T1000 (cell line): ENCODE results near the gene CELF1.

ENCODE experiments used
- DNase-seq: peaks from one replicate; lab custom pipeline; 2025; ENCODE audit warnings: mixed read lengths; lab: John Stamatoyannopoulos, UW

The CELF1 gene

DNA sequence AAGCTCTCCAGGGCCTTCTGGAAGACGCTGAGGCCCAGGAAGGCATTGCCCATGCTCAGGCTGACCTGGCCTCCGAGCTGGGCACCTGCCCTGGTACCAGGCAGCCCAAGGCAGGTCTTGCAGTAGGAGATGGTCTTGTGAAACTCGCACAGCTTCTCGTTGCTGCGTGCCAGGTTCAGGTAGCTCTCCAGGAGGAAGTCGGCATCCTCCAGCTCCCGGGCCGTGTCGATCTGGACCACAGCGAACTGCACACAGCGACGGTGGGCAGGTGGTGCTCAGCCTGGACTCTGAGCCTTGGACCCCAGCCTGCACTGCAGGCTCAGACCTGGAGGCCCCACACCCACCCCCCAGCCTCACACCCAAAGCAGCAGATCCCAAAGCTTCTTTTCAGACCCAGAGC is 105.0 kb downstream of the CELF1 start:
- no peak for DNase-seq

DNA sequence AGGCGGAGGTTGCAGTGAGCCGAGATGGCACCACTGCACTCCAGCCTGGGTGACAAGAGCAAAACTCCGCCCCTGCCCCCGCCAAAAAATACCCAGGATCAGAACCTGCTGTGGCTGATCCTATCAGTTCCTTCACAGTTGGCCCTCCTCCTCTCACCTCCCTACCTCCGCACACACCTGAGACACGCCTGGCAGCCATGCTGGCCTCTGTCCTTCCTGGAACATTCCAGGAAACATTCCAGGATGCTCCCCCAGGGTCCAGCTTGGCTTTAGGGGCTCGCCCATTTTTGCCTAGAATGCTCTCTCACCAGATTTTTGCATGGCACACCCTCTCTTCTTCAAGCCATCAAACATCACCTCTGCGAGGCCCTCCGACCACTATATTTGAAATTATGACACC is 106.1 kb downstream of the CELF1 start:
- no peak for DNase-seq

DNA sequence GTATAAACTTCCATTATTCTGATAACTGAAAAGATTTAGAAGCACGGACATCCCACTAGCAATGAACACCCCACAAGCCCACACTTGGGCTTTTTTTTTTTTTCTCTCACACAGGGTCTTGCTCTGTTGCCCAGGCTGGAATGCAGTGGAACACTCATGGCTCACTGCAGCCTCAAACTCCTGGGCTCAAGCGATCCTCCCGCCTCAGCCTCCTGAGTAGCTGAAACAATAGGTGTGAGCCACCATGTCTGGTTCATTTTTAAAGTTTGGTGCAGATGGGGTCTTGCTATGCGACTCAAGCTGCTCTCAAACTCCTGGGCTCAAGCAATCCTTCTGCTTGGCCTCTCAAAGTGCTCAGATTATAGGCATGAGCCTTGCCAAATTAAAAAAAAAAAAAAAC is 107.1 kb downstream of the CELF1 start:
- DNase-seq, result no peak

DNA sequence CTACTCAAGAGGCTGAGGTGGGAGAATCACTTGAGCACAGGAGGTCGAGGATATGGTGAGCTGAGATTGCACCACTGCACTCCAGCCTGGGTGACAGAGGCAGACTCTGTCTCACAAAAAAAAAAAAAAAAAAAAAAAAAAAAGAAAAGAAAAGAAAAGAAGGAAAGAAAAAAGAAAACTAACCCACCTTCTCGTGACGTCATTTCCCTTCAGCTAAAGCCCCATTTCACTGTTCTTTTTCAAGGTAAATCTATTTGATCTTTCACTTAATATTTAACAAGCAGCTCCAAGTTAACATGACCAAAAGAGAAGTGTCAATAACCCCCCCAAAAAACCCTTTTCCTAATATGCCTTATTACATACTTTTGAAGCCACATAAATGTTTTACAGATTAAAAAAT is 109.1 kb downstream of the CELF1 start:
- DNase-seq, result no peak

DNA sequence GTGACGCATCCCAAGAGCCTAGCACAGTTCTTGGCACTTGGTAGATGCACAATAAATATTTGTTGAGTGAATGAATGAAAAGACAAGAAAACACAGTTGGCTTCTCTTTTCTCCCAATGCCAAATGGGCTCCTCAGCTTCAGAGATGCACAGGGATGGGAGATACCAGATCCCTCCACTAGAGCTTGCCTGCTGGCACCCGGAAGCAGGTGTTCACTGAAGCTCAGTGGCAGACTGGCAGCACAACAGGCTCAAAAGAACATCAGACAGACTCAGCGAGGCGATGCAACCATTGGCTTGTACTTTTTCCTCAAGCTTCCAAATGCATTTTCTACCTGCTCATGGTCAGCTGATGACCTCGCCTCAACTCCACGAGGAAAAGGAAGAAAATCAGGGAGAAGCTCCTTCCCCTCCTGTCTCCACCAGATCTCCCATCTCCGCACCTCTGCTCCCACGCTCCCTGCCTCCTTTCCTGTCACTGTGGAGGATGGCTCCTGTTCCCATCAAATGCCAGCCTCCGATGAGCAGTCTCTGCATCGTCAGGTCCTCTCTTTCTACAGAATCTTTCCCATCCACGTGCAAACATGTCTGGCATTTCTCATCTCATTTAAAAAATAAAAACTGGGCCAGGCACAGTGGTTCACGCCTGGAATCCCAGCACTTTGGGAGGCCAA is 109.8 kb downstream of the CELF1 start:
- DNase-seq, result no peak

DNA sequence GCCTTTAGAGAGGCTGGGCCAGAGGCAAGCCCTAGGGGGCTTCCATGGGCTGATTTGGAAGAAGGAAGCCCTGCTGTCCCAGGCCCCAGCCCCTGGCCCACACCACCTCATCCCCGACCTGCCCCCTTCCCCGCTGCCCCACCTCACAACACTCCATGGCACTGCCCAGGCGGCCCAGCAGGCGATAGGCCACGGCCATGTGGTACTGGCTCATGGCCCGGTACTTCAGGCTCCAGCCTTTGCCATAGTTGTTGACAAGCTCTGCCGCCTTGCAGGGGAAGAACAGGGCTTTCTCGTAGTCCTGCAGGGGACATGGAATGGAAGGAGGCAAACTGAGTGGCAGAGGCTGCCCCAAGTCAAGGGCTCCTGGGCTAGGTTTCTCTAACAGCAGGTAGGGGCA is 110.4 kb downstream of the CELF1 start:
- DNase-seq, result no peak

DNA sequence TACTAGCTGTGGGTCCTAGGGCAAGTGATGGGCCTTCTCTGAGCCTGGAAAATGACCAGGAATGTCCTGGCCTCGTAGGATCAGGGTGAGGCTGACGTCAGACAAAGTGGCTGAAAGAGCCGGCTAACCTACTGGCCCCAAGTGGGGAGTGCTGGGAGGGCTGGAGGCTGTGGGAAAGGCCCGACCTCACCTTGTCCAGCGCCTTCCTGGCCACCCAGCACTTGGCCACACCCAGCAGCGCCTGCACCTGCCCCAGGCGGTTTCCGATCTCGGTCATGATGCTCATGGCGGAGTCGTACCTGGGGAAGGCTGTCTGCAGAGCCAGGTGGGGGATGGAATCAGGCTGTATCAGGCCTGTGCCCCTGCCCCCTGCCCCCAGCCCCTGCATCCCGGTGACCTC is 111.5 kb downstream of the CELF1 start:
- no peak for DNase-seq

DNA sequence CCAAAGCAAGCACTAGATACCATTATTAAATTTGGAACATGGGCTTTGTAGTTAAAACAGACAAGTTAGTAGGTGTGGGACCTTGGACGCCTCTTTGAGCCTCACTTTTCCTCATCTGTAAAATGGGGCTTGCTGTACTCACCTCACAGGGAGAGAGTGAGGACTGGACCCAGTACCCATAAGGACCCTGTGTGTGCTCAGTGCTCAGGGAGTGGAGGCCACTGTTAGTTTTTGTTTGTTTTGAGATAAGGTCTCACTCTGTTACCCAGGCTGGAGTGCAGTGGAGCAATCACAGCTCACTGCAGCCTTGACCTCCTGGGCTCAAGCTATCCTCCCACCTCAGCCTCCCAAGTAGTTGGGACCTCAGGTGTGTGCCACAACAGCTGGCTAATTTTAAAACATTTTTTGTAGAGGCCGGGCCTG is 112.9 kb downstream of the CELF1 start:
- no peak for DNase-seq

DNA sequence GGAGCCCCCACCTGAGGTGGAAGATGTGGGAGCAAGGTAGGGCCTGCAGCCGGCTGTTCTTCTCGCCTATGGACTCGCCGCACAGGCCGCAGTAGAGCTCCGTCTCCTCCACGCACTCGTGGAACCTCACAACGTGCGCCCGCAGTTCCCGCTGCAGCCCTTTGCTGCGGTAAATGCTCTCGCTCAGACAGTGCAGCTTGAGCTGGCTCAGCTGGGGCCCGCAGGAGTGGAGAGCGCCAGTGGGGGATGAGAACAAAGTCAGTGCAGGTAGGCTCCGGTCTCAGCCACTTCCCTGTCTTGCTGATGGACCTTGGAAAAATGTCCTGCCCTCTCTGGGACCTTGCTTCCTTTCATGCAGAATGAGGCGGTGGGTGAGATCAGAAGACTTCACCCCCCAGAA is 114.2 kb downstream of the CELF1 start:
- DNase-seq, result no peak

DNA sequence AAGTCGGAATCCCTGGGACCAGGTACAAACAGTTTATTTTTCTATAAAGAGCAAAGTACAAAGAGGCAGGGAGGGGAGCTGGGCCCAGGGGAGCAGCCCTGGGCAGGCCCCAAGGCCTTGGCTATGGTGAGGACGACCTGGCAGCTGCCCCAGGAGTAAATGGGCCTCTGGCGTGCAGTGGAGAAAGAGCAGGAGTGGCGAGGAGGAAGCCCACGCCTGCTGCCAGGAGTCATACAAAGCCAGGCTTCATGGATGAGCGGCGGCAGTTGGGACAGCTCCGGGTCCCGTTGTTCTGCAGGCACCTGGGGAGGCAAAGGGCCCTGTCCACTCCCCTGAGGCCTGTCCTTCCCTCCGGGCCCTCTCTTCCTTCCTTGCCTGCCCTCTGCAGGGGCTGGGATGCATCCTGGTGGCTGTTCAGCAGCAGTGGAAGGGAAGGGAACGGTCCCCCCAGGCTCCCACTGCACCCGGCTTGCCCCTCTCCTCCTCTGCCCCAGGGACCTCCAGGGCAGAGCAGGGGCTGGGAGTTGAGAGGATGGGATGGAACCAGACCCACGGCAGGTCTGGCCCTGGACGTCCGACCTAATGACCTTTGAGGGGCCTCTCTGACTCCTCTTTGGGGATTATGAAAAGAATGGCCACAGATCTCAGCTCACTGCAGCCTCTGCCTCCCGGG is 115.0 kb downstream of the CELF1 start:
- no peak for DNase-seq

DNA sequence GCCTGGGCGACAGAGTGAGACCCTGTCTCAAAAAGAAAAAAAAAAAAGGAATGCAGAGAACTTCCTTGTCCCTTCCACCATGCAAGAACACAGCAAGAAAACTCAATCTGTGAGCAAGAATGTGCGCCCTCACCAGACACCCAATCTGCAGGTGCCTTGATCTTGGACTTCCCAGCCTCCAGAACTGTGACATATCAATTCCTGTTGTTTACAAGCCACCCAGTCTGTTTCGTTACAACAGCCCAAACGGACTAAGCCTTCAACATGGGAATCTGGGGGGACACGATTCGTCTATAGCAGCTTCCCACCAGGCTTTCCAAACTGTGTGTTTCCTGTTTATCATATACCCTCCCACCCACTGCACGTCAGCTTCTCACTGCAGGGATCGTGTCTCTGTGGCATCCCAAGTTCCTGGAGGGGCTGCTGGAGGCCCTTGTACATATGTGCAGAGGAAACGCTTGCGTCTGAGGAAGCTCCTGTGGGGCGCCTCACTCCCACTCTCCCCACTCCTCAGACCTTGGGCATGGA is 115.7 kb downstream of the CELF1 start:
- DNase-seq, result no peak

DNA sequence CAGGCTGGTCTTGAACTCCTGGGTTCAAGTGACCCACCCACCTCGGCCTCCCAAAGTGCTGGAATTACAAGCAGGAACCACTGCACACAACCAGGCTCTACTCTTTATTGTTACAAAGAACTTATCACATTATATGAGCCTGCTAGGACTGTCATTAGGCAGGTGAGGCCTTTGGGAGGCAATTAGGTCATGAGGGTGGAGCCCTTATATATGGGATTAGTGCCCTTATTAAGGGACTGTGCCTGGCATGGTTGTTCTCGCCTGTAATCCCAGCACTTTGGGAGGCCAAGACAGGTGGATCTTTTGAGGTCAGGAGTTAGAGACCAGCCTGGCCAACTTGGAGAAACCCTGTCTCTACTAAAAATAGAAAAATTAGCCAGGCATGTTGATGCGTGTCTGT is 116.2 kb downstream of the CELF1 start:
- no peak for DNase-seq

DNA sequence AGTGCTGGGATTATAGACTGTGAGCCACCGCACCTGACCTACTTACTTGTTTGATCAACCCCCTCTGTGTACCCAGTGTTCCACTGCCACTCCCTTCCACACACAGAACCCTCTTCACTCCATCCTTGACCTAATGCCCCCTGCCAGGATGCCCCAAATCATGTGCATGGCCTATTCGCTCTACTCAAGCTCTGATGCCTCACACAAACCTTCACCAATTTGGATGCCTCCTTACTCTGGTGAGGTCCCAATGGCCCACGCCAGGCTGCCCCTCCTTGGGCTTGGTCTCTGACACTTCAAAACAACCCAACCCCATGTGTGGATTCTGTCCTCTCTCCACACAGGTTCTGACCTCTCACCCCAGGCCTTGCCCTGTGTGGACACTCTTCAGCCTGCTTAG is 117.2 kb downstream of the CELF1 start:
- no peak for DNase-seq

DNA sequence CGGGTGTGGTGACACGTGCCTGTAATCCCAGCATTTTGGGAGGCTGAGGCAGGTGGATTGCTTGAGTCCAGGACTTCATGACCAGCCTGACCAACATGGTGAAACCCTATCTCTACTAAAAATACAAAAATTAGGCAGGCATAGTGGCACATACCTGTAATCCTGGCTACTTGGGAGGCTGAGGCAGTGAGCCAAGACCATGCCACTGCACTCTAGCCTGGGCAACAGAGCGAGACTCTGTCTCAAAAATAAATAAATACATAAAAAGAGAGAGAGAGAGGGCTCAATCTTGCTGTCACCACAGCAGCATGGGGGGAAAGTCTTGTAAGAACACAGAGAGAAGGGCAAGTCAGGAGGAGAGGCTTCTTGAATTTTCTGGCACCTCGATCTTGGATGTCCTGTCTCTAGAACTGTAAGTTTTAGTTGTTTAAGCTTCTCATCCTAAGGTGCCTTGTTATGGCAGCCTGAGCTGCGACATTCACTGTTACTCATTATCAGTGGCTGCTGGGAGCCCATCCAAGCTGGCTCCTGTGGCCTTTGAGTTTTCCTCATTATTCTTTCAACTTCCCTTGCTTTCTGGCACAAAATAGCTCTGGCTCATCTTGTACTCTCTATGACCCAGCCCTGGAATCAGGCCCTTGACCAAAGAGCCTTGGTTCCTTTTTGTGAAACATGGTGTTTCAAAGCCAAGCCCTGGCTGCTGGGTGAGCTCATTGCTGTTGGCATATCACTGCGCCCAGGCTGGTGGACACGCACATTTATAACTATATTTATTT is 118.7 kb downstream of the CELF1 start:
- no peak for DNase-seq

DNA sequence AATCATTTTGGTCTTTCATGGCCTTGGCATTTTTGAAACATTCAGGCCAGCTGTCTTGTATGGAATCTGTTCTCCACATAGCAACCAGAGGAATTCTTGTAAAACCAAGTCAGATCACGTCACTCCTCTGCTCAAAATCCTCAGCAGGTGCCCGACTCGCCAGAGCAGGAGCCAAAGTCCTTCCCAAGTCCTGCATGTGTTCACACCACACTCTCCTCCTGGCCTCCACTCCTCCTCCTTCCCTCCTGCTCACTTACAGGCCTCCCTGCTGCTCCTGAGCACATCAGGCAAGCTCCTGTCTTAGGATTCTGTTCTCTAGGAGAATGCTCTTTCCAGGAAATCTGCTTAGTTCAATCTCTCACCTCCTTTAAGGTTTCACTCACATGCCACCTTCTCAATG is 119.8 kb downstream of the CELF1 start:
- no peak for DNase-seq

DNA sequence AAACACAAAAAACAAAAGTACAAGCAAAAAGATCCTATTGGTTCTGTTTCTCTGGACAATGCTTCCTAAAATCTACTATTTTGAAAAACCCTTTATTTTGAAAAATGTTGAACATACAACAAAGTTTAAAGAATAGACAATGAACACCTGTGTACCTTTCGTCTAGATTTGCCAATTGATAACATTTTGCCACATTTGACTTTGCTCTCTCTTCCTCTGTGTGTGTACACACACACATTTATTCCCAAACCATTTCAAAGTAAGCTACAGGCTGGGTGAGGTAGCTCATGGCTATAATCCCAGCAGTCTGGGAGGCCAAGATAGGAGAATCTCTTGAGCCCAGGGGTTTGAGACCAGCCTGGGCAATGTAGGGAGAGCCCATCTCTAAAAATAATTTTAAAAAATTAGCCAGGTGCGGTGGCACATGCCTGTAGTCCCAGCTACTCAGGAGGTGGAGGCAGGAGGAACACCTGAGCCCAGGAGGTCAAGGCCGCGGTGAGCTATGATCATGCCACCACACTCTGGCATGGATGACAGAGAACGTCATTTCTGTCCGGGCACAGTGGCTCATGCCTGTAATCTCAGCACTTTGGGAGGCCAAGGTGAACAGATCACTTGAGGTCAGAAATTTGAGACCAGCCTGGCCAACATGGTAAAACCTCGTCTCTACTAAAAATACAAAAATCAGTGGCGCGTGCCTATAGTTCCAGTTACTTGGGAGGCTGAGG is 121.4 kb downstream of the CELF1 start:
- DNase-seq, result no peak

DNA sequence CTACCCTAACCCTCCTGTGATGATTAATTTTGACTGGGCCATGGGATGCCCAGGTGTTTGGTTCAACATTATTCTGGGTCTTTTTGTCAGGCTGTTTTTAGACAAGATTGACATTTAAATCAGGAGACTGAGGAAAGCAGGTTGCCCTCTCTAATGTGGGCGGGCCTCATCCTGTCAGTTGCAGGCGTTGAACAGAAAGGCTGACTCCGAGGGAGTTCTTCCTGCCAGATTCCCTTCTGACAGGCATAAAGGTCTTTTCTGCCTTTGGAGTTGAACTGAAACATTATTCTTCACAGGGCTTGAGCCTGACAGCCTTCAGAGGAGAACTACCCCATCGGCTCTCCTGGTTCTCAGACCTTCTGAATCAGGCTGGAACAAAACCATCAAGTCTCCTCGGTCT is 122.4 kb downstream of the CELF1 start:
- no peak for DNase-seq

DNA sequence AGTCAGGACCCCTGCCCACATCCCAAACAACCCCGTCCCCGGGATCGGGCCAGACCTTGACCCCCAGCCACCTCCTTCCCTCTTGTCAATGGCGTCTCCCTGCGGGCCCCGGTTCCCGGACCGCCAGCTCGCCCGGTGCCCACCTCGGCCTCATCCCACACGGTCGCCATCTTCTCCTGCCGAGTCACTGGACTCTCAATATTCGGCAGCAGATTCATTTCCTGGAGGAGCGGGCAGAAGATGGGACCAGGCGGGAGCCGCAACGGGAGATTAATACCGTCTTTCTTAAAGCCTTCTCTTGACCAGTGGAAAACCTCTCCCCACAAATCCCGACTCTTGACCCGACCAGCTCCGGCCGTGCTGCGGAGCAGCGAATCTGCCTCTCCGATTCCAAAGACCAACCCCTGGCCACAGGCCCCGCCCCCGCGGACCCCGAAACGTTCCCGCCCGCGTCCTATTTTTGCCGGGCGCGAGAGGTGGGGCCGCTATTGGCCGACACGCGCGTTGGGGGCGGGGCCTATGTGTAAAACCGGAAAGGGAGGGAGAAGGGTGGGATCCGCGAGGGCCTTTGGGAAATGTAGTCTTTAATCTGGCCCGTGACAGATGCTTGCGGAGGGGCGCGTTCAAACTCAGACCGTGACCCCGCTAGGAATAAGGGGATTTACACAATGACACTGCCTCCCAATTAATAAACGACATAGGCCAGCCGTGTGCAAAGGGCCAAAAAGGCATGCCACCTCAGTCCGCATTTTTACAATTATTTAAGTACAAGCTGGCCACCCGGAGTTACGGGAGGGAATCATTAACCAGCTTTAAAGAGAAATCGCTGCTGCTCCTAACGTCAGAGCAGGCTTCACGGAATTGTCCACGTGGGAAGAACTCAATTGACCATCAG is 126.6 kb downstream of the CELF1 start, which contains the start of gene PSMC3:
TSS of gene PSMC3 (minus strand) at position 378 of the 895 bp plus-strand sequence. CDS start at position 218, 160 bp downstream.
- DNase-seq, result peak; percentile 85

DNA sequence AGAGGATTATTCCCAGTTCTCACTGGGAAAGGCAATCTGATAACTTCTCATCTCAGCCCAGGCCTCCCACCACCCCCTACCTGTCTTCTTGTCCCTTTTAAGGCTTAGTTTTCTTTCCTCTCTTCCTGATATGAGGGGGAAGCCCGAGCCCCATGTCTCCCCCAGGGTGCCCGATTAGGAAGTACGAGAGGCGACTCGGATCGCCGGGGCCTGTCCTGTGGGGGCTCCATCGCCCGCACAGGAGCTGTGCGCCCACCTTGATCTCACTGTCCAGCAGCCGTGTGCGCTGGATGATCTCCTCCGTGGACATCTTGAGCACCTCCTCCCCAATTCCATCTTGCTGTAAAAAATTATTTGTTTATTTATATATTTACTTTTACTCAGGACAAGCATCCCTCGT is 127.3 kb downstream of the CELF1 start:
- no peak for DNase-seq

DNA sequence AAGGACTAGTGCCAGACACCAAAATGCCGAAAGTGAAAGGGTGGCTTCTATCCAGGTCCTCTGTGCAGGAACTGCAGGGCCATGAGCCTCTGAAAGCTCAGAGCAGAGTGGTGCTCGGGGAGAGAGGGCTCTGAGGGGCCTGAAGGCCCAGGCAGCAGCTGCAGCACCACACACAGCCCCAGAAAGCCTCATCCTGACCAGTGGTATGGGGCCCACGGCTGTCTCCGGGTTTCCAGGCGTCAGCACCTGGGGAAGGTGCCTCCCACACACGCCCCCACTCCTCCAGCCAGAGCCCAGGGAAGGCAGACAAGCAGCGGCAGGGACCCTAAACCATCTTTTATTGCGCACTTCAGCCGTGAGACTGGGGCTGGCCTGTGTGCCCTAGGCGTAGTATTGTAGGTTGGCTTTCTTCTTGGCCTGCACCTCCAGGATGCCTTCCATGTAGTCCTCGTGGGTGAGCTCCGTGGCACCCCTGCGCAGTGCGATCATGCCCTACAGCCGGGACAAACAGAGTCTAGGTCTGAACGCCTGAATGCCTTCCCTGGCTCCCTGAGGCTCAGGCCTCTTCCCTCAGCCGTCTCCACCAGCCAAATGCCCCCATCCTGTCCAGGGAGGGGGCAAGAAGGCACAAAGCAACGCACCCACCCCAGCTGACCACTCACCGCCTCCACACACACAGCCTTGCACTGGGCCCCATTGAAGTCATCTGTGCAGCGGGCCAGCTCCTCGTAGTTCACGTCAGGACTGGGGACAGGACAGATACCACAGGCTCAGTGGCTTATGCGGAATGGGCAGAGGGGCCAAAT is 134.3 kb downstream of the CELF1 start:
- DNase-seq, result no peak
